ENCODE results near the gene GPRASP2. TPM values are rescaled to one million over a fixed set of nuclear protein-coding genes. Genes with fewer than 3 reads are reported as not detected.

Gene GPRASP2
- total RNA-seq, 1 experiment from 2014 or later: 2.1 TPM

GRCh38 chrX:102745857-102746584 is 33.8 kb downstream of the GPRASP2 start (continued):
- no peak for TF ChIP-seq REST (IDR thresholded peaks at IDR 0.05; ENCODE audit: low read depth)
- no peak for TF ChIP-seq TCF7L2 (IDR thresholded peaks at IDR 0.05; ENCODE audit: borderline replicate concordance, extremely low read depth, insufficient read depth, insufficient read length)
- no peak for TF ChIP-seq RAD21 (IDR thresholded peaks at IDR 0.05; ENCODE audit: low read depth)
- TF ChIP-seq ZNF274 (IDR thresholded peaks at IDR 0.05; ENCODE audit: low read depth, low read length): no peak
- no peak for TF ChIP-seq MAX (IDR thresholded peaks at IDR 0.05)
- no peak for TF ChIP-seq CTCF (IDR thresholded peaks at IDR 0.05 in 2 of 3, conservative IDR thresholded peaks at IDR 0.05 in 1 of 3; ENCODE audit: borderline replicate concordance in 1 of 3, insufficient read depth in 1 of 3, low read depth in 2 of 3, low read length in 2 of 3)
- TF ChIP-seq SRF (IDR thresholded peaks at IDR 0.05; ENCODE audit: low read depth): no peak
- no peak for TF ChIP-seq YY1 (IDR thresholded peaks at IDR 0.05; ENCODE audit: extremely low read depth, insufficient replicate concordance, low read depth, low read length)
